AG04449 (cell line): Measurements from ENCODE around the gene DISP3.

Experiments
- CTCF ChIA-PET: fragments of 350-600 bp; formaldehyde crosslinking; extraction: SDS; loops from one replicate; lab custom pipeline; 2021; ENCODE audit warnings: antibody characterized with exemption; lab: Yijun Ruan, JAX
- POLR2A ChIA-PET: fragments of 400-600, 350-600 bp; formaldehyde crosslinking; extraction: SDS; loops from one replicate; lab custom pipeline; 2020; ENCODE audit warnings: antibody characterized with exemption, inconsistent platforms; lab: Yijun Ruan, JAX
- DNase-seq: peaks from one replicate; pipeline ENCODE4 v3.0.0-alpha.2; 2010; ENCODE audit warnings: low read depth, low spot score
- H3K4me3 ChIP-seq: 2 replicates; pipeline ENCODE4 v1.5.1; 2011; ENCODE audit warnings: low read depth, mild to moderate bottlenecking, control low read depth, low read length
- TF ChIP-seq, protein P1 (sequence below): IDR thresholded peaks from one replicate; pipeline ENCODE4 v1.5.1; 2011; ENCODE audit warnings: mild to moderate bottlenecking, moderate library complexity, low read length, control low read depth, inconsistent platforms; ENCODE audit not compliant: insufficient read depth; ENCODE audit errors: missing control alignments

DISP3 gene

GRCh38 chr1:11455967-11456570 lies 22.9 kb upstream of the DISP3 start:
- no peak for DNase-seq
- TF ChIP-seq, protein P1, sequence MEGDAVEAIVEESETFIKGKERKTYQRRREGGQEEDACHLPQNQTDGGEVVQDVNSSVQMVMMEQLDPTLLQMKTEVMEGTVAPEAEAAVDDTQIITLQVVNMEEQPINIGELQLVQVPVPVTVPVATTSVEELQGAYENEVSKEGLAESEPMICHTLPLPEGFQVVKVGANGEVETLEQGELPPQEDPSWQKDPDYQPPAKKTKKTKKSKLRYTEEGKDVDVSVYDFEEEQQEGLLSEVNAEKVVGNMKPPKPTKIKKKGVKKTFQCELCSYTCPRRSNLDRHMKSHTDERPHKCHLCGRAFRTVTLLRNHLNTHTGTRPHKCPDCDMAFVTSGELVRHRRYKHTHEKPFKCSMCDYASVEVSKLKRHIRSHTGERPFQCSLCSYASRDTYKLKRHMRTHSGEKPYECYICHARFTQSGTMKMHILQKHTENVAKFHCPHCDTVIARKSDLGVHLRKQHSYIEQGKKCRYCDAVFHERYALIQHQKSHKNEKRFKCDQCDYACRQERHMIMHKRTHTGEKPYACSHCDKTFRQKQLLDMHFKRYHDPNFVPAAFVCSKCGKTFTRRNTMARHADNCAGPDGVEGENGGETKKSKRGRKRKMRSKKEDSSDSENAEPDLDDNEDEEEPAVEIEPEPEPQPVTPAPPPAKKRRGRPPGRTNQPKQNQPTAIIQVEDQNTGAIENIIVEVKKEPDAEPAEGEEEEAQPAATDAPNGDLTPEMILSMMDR = no peak
- H3K4me3 ChIP-seq = no peak overlapping the region
- ChIA-PET POLR2A (no interaction called here), CTCF (no interaction called here)

DNA sequence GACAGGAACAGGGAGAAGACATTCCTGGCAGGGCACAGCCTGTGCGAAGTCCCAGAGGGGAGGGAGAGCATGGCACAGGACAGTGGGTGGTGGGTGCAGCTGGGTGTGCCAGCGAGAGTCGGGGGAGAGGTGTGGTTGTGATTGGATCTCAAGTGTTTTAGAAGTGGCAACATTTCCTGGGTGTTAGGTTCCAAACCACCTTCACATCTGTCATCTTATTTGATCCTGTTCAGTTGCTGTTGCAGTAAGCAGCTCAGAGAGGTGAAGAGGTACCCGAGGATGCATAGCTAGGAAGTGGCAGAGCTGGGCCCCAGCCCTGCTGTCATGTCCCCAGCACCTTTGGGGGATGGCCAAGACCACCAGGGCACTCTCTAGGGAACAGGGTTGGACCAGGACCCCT lies 22.0 kb upstream of the DISP3 start:
- TF ChIP-seq, protein P1 = no peak
- no peak overlapping the region for H3K4me3 ChIP-seq
- ChIA-PET POLR2A (no interaction called here), CTCF (no interaction called here)
- DNase-seq = no peak

GRCh38 chr1:11458811-11459275 lies 20.1 kb upstream of the DISP3 start:
- no peak overlapping the region for H3K4me3 ChIP-seq
- TF ChIP-seq, protein P1 = no peak
- no peak for DNase-seq
- POLR2A ChIA-PET = interaction anchor here (0.7 kb wide), 1 partner anchor 395 kb away, joined by 3 read pairs; no protein-coding TSS in a partner anchor
- CTCF ChIA-PET = no interaction called here

DNA sequence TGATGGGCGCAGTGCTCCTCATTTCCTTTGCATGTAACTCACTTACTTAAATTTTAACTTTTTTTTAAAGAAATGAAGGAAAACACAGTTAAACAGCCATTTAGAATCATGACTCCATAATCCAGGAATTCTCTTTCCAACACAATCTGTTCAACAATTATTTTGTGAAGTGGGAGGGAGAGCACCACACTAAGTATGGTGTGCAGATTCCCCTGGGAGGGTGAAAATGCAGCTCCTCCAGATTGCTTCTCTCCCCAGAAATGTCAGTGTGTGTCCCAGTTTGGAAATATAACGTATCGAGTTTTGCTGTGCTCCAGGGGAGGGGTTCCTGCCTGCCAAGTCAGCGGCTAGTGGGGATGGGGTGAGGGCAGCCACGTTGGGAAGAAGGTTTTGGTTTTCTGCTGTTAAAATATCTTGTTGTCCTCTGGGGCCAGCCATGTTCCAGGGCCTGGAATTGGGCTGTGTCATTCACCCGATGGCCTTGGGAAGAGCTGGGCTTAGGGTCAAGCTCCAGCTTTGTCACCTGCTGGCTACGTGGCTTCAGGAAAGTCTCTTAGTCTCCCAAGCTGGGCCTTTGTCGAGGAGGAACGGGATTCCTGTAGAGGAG lies 17.3 kb upstream of the DISP3 start:
- CTCF ChIA-PET = no interaction called here
- H3K4me3 ChIP-seq = no peak overlapping the region
- POLR2A ChIA-PET = no interaction called here
- no peak for DNase-seq
- TF ChIP-seq, protein P1 = no peak

DNA sequence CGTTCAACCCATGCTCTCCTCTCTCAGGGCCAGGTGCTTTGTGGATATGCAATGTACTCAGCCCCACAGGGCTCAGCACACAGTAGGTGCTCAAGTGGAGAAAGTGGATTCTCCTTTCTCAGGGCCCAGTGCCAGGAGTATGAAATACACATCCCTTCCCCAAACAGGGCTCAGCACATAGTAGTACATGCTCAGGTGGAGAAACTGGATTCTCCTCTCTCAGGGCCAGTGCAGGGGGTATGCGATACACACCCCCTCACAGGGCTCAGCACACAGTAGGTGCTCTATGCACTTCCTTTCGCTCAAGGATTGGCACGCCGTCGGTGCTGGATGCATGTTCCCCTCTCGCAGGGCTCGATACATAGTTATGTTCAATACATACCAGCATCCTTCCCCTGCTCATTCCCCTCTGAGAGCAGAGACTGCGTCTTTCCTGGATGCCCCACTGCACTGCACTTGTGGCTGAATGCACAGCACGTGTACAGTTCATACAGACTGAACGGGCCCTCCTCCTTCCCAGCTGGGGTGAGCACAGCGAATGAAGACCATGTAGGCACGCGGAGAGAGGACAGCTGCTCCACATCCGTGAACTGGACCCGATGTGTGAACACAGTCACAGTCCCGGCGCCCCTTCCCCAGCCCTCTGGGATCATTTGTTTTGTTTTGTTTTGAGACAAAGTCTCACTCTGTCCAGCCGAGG lies 16.6 kb upstream of the DISP3 start:
- POLR2A ChIA-PET = no interaction called here

More for the DNA sequence above, 16.6 kb upstream of the DISP3 start:
- H3K4me3 ChIP-seq = no peak overlapping the region
- TF ChIP-seq, protein P1 = no peak
- CTCF ChIA-PET = no interaction called here
- no peak for DNase-seq
